ENCODE data around the gene SLC29A3.

Gene SLC29A3

DNA sequence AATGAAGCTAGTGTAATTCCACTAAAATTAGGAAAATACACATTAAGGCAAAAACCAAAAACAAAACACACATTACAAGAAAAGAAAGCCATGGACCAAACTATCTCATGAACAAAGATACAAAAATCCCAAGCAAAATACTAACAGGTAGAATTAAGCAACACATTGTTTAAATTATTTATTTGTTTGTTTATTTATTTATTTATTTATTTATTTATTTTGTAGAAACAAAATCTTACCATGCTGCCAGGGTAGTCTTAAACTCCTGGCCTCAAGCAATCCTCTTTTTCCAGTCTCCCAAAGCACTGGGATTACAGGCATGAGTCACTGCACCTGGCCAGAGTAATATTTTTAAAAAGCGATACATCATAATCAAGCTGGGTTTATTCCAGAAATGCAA, 6.8 kb upstream of the SLC29A3 start:
- no peak for DNase-seq (ENCODE audit: low spot score)
- in situ Hi-C loops (cut with MboI; ENCODE audit: low pct_unique_long_range_greater_than_20kb, low sequenced_read_pairs, unreplicated experiment): loop anchor here (10.0 kb wide), 2 partner anchors 253 to 403 kb away; partner anchors contain the start of gene C10orf105
- TF ChIP-seq, protein P1, sequence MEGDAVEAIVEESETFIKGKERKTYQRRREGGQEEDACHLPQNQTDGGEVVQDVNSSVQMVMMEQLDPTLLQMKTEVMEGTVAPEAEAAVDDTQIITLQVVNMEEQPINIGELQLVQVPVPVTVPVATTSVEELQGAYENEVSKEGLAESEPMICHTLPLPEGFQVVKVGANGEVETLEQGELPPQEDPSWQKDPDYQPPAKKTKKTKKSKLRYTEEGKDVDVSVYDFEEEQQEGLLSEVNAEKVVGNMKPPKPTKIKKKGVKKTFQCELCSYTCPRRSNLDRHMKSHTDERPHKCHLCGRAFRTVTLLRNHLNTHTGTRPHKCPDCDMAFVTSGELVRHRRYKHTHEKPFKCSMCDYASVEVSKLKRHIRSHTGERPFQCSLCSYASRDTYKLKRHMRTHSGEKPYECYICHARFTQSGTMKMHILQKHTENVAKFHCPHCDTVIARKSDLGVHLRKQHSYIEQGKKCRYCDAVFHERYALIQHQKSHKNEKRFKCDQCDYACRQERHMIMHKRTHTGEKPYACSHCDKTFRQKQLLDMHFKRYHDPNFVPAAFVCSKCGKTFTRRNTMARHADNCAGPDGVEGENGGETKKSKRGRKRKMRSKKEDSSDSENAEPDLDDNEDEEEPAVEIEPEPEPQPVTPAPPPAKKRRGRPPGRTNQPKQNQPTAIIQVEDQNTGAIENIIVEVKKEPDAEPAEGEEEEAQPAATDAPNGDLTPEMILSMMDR (IDR thresholded peaks at IDR 0.05; ENCODE audit: extremely low read depth, insufficient read depth, missing control alignments): no peak

DNA sequence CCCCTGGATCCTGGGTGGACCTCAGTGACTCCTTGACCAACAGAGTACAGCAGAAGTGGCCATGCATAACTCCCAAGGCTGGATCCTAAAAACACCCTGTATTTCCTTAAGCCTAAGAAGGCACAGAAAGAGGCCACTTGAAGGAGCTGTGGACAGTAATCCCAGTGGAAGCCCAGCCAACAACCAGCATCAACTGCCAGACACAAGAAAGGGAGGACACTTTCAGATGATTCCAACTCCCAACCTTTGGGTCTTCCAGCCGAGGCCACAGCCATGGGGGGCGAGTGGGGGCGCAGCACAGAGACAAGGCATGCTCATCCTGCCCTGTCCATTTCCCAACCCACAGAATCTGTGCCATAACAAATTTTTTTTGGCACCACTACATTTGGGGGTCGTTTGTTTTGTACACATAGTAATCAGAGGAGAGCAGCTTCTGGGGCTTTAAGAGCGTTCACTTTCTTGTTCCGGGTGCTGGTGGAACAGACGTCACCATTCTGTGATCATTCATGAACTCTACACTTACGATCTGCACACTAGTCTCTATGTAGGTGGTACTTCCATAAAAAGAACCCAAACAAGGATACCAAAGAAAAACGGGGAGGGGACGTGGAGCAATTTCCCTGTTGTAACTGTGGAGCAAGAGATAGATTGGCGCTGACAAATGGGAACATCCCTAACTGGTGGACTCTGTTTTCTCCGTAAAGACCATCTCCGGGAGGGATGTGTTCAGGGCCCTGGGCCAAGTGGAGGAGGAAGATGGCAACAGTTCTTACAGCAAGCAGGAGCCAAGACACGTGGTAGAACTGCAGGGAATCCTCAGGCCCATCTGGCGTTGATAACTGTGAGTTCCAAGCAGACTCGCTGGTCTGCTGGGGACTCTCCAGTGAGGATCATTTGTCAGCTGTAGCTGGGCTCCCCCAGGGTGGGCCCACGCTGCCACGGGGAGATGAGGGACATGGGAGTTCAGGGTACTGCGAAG, 6.0 kb upstream of the SLC29A3 start:
- no peak for DNase-seq (ENCODE audit: low spot score)
- TF ChIP-seq, protein P1 (IDR thresholded peaks at IDR 0.05; ENCODE audit: extremely low read depth, insufficient read depth, missing control alignments): no peak
- in situ Hi-C loops (cut with MboI; ENCODE audit: low pct_unique_long_range_greater_than_20kb, low sequenced_read_pairs, unreplicated experiment): loop anchor here (10.0 kb wide), 2 partner anchors 252 to 402 kb away; partner anchors contain the start of gene C10orf105

DNA sequence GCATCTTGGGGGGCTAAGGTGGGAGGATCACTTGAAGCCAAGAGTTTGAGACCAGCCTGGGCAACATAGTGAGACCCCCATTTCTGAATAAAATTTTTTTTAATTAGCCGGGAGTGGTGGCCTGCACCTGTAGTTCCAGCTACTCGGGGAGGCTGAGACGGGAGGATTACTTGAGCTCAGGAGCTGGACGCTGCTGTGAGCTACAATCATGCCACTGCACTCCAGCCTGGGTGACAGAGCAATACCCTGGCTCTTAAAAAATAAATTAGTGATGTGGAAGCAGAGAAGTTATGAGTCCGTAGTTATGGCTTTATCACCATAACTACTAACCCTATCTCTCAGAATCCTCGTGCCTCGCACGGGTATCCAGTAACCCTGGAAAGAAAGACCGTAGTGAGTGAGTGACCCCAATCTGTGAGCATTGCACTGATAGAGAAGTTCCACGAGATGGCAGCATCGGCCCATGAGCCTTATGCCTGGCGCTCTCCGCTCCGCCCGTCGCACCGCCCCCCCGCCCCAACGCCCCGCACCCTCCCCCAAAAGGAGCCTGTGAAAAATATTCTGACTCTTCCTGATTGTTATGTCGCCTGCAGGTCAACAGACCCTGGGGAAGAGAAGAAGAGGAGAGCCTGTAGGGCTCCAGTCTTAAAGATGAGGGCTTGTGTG, 4.9 kb upstream of the SLC29A3 start:
- in situ Hi-C loops (cut with MboI; ENCODE audit: low pct_unique_long_range_greater_than_20kb, low sequenced_read_pairs, unreplicated experiment): loop anchor here (10.0 kb wide), 2 partner anchors 251 to 401 kb away; partner anchors contain the start of gene C10orf105
- TF ChIP-seq, protein P1 (IDR thresholded peaks at IDR 0.05; ENCODE audit: extremely low read depth, insufficient read depth, missing control alignments): peak; percentile 81
- DNase-seq (ENCODE audit: low spot score): peak; percentile 80

DNA sequence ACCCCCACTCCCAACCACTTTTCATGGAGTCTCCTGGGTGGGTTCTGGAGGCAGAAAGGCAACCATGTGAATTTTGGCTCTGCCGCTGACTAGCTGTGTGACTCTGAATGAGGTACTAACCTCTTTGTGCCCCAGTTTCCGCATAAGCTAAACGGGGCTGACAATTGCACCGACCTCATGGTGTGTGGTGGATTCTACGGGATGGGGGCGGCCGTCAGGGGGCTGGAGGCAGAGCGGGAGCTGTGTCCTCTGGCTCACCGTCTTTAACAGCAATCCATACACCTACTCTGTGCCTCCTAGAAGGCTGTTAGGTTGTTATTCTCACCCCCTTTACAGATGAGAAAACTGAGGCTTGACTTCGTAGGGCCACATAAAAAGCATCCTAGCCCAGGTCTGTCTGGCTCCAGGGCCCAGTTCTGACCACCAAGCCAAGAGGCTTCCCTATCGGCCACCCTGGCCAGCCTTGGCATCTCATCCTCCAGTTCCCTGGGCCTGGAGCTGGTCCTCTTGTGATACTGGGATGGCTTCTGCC, 4.3 kb upstream of the SLC29A3 start:
- in situ Hi-C loops (cut with MboI; ENCODE audit: low pct_unique_long_range_greater_than_20kb, low sequenced_read_pairs, unreplicated experiment): loop anchor here (10.0 kb wide), 2 partner anchors 250 to 400 kb away; partner anchors contain the start of gene C10orf105
- TF ChIP-seq, protein P1 (IDR thresholded peaks at IDR 0.05; ENCODE audit: extremely low read depth, insufficient read depth, missing control alignments): no peak
- DNase-seq (ENCODE audit: low spot score): no peak

DNA sequence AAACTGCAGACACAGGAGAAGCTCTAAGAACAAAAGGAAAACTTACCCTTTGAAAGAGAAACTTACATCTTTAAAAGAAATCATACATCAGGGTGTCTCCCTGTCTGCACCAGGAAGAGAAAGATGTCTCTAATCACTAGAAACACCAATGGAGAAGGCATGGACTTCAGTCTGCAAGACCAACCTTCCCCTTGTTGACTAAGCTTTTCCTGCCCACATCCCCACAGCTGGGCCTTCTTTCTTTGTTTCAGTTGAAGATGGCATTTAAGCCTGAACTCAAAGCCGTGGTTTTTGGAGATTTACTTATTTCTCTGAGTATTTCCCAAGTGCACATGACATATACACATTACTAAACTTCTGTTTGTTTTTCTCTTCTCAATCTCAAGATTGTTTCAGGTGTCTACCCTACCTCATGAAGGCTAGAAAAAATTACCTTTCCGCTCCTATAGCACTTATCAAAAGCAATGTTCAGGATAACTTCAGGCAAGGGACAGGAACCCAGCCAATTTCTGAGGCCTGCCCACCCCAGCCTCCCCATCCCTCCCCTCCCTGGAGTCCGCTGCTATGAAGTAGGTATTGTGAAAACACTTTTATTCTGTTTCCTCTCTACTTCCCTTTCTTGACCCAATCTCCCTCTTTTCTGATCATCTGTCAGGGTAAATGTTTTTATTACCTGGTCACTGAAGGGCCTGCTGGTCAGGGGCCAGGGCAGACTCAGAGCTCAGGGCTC, 2.8 kb upstream of the SLC29A3 start:
- TF ChIP-seq, protein P1 (IDR thresholded peaks at IDR 0.05; ENCODE audit: extremely low read depth, insufficient read depth, missing control alignments): no peak
- no peak for DNase-seq (ENCODE audit: low spot score)
- in situ Hi-C loops (cut with MboI; ENCODE audit: low pct_unique_long_range_greater_than_20kb, low sequenced_read_pairs, unreplicated experiment): loop anchor here (10.0 kb wide), 2 partner anchors 249 to 399 kb away; partner anchors contain the start of gene C10orf105

Data from GM13977 (cell line).